ENCODE measurements around the gene NT5M. TPM values are rescaled to one million over a fixed set of nuclear protein-coding genes. Genes with fewer than 3 reads are reported as not detected.
A peak's percentile ranks its signal among the peaks of the same experiment; 100 is the strongest.
"Not testable (repeated sequence)": the region's sequence is repeated elsewhere in the genome, so short reads cannot be mapped to it uniquely, and the experiment has no call there.

NT5M gene
- 1 to 10 TPM; 1.3 to 3.5 (median 2.3) TPM for total RNA-seq

GRCh38 chr17:17303010-17303846, at the start of gene NT5M:
TSS of gene NT5M (plus strand) at chr17:17303373. CDS start at chr17:17303551, 178 bp downstream.
- no peak for TF ChIP-seq CTCF (IDR thresholded peaks at IDR 0.05)
- peak; percentile 94 for ATAC-seq (ENCODE audit: low FRiP score)
- DNase-seq (ENCODE audit: low spot score): peak; percentile 35

- TF ChIP-seq CTCF (IDR thresholded peaks at IDR 0.05): no peak
- DNase-seq (ENCODE audit: low spot score) (no peak), ATAC-seq (ENCODE audit: low FRiP score) (no peak)
These were observed 49.8 kb upstream of the NT5M start for GRCh38 chr17:17253406-17253805.

GRCh38 chr17:17254036-17254435, 49.1 kb upstream of the NT5M start:
- no peak for TF ChIP-seq CTCF (IDR thresholded peaks at IDR 0.05)
- no peak for ATAC-seq (ENCODE audit: low FRiP score)
- no peak for DNase-seq (ENCODE audit: low spot score)

GRCh38 chr17:17255689-17256088, 47.5 kb upstream of the NT5M start:
- ATAC-seq (ENCODE audit: low FRiP score); DNase-seq (ENCODE audit: low spot score): not testable (repeated sequence)

- ATAC-seq (ENCODE audit: low FRiP score) (no peak), DNase-seq (ENCODE audit: low spot score) (no peak)
- no peak for TF ChIP-seq CTCF (IDR thresholded peaks at IDR 0.05)
These were observed 46.9 kb upstream of the NT5M start for GRCh38 chr17:17256316-17256715.

GRCh38 chr17:17258011-17258410, 45.2 kb upstream of the NT5M start:
- ATAC-seq (ENCODE audit: low FRiP score) (no peak), DNase-seq (ENCODE audit: low spot score) (no peak)
- TF ChIP-seq CTCF (IDR thresholded peaks at IDR 0.05): no peak

- DNase-seq (ENCODE audit: low spot score): no peak
These were observed 44.2 kb upstream of the NT5M start for GRCh38 chr17:17258998-17259397.

More at GRCh38 chr17:17258998-17259397, 44.2 kb upstream of the NT5M start:
- ATAC-seq (ENCODE audit: low FRiP score): no peak
- no peak for TF ChIP-seq CTCF (IDR thresholded peaks at IDR 0.05)

Data from omental fat pad (tissue), 4 donors.